H9 (cell line): ENCODE data around the gene DGLUCY. TPM values are rescaled to one million over a fixed set of nuclear protein-coding genes. Genes with fewer than 3 reads are reported as not detected.

Experiments
- DNase-seq: peaks from one replicate; pipeline ENCODE4 v3.0.0-alpha.2; 2017
- H2AFZ ChIP-seq: one replicate; pipeline ENCODE4 v1.6.1; 2013; ENCODE audit warnings: mild to moderate bottlenecking, low read length, control low read depth, moderate library complexity
- H2AK5ac ChIP-seq: 2 replicates; pipeline ENCODE4 v1.6.1; 2013; ENCODE audit warnings: low read length, control low read depth, mixed read lengths; ENCODE audit not compliant: insufficient read length
- H2BK120ac ChIP-seq: one replicate; pipeline ENCODE4 v1.6.1; 2013; ENCODE audit warnings: low read depth, mild to moderate bottlenecking, low read length, control low read depth, inconsistent platforms; ENCODE audit not compliant: poor library complexity, severe bottlenecking
- H2BK12ac ChIP-seq: 2 replicates; pipeline ENCODE4 v1.6.1; 2013; ENCODE audit warnings: low read length, control low read depth, mixed read lengths, low read depth; ENCODE audit not compliant: insufficient read length
- H2BK15ac ChIP-seq: 2 replicates; pipeline ENCODE4 v1.6.1; 2013; ENCODE audit warnings: low read depth, low read length, control low read depth
- H2BK20ac ChIP-seq: one replicate; pipeline ENCODE4 v1.6.1; 2013; ENCODE audit warnings: low read depth, mild to moderate bottlenecking, low read length, control low read depth, inconsistent platforms; ENCODE audit not compliant: poor library complexity, severe bottlenecking
- H2BK5ac ChIP-seq: 2 replicates; pipeline ENCODE4 v1.6.1; 2013; ENCODE audit warnings: low read length, control low read depth, mixed read lengths; ENCODE audit not compliant: insufficient read length
- H3K14ac ChIP-seq: 2 replicates; pipeline ENCODE4 v1.6.1; 2013; ENCODE audit warnings: low read length, control low read depth; ENCODE audit not compliant: insufficient read depth
- H3K18ac ChIP-seq: 2 replicates; pipeline ENCODE4 v1.6.1; 2013; ENCODE audit warnings: low read depth, mild to moderate bottlenecking, mixed read lengths, low read length, control low read depth; ENCODE audit not compliant: insufficient read length
- H3K23ac ChIP-seq: 2 replicates; pipeline ENCODE4 v1.6.1; 2013; ENCODE audit warnings: low read length, control low read depth, mixed read lengths, low read depth; ENCODE audit not compliant: insufficient read length
- H3K23me2 ChIP-seq: 2 replicates; pipeline ENCODE4 v1.6.1; 2013; ENCODE audit warnings: low read depth, mild to moderate bottlenecking, mixed read lengths, low read length, control low read depth; ENCODE audit not compliant: insufficient read length, poor library complexity, severe bottlenecking
- H3K27ac ChIP-seq: 2 replicates; pipeline ENCODE4 v1.5.1; 2013; ENCODE audit warnings: low read length, control low read depth, mixed read lengths, low read depth; ENCODE audit not compliant: insufficient read length
- H3K27me3 ChIP-seq: 2 replicates; pipeline ENCODE4 v1.6.1; 2013; ENCODE audit warnings: low read length, control low read depth, inconsistent platforms; ENCODE audit not compliant: insufficient read depth
- H3K4ac ChIP-seq: 2 replicates; pipeline ENCODE4 v1.6.1; 2013; ENCODE audit warnings: low read depth, mild to moderate bottlenecking, control low read depth, inconsistent platforms, low read length, moderate library complexity
- H3K4me1 ChIP-seq: 2 replicates; pipeline ENCODE4 v1.6.1; 2013; ENCODE audit warnings: low read length, control low read depth, inconsistent platforms; ENCODE audit not compliant: insufficient read depth
- H3K4me2 ChIP-seq: 2 replicates; pipeline ENCODE4 v1.6.1; 2013; ENCODE audit warnings: low read length, control low read depth, mixed read lengths; ENCODE audit not compliant: insufficient read length, insufficient read depth
- H3K56ac ChIP-seq: 2 replicates; pipeline ENCODE4 v1.6.1; 2013; ENCODE audit warnings: low read depth, mild to moderate bottlenecking, mixed read lengths, low read length, control low read depth; ENCODE audit not compliant: insufficient read length
- H3K79me1 ChIP-seq: 2 replicates; pipeline ENCODE4 v1.6.1; 2013; ENCODE audit warnings: low read depth, mild to moderate bottlenecking, moderate library complexity, low read length, control low read depth, inconsistent platforms; ENCODE audit not compliant: insufficient read depth, poor library complexity, severe bottlenecking
- H3K79me2 ChIP-seq: 2 replicates; pipeline ENCODE4 v1.6.1; 2013; ENCODE audit warnings: low read length, control low read depth, inconsistent platforms; ENCODE audit not compliant: insufficient read depth
- H3K9ac ChIP-seq: 2 replicates; pipeline ENCODE4 v1.6.1; 2013; ENCODE audit warnings: low read length, control low read depth, mixed read lengths; ENCODE audit not compliant: insufficient read length; ENCODE audit errors: extremely low read depth
- H3K9me3 ChIP-seq: one replicate; pipeline ENCODE4 v1.6.1; 2013; ENCODE audit warnings: low read depth, low read length, inconsistent platforms; ENCODE audit not compliant: control insufficient read depth
- H3T11ph ChIP-seq: one replicate; pipeline ENCODE4 v1.6.1; 2013; ENCODE audit warnings: mild to moderate bottlenecking, low read length, control low read depth, inconsistent platforms
- H4K20me1 ChIP-seq: one replicate; pipeline ENCODE4 v1.6.1; 2013; ENCODE audit not compliant: control insufficient read depth, insufficient read length, insufficient read depth
- H4K5ac ChIP-seq: 2 replicates; pipeline ENCODE4 v1.6.1; 2013; ENCODE audit warnings: low read depth, mild to moderate bottlenecking, mixed read lengths, low read length, control low read depth; ENCODE audit not compliant: insufficient read length
- H4K8ac ChIP-seq: replicated peaks from 2 replicates; pipeline ENCODE4 v1.6.1; 2013; ENCODE audit warnings: low read length, control low read depth, mixed read lengths, low read depth; ENCODE audit not compliant: insufficient read length
- H4K91ac ChIP-seq: 2 replicates; pipeline ENCODE4 v1.6.1; 2013; ENCODE audit warnings: low read depth, mild to moderate bottlenecking, moderate library complexity, mixed read lengths, low read length, control low read depth; ENCODE audit not compliant: insufficient read length
- H3K27ac Mint-ChIP-seq, 3 experiments: 2 replicates in 2 of 3; 3 replicates in 1 of 3; pipeline ENCODE4 v1.8.0; 2020 to 2021; ENCODE audit warnings: mixed read lengths in 3 of 3, mild to moderate bottlenecking in 1 of 3, moderate library complexity in 1 of 3
- H3K27me3 Mint-ChIP-seq: 2 replicates; pipeline ENCODE4 v1.8.0; 2021; ENCODE audit warnings: low read depth, mild to moderate bottlenecking, moderate library complexity, mixed read lengths
- H3K36me3 Mint-ChIP-seq, 3 experiments: 2 replicates in 2 of 3; 3 replicates in 1 of 3; pipeline ENCODE4 v1.8.0; 2020 to 2021; ENCODE audit warnings: low read depth in 3 of 3, mixed read lengths in 3 of 3; ENCODE audit not compliant: insufficient read depth in 1 of 3
- H3K4me1 Mint-ChIP-seq, 2 experiments: 2 replicates each; pipeline ENCODE4 v1.8.0; 2020; ENCODE audit warnings: mixed read lengths in 2 of 2
- H3K4me3 Mint-ChIP-seq, 2 experiments: 2 replicates in 1 of 2; 3 replicates in 1 of 2; pipeline ENCODE4 v1.8.0; 2020 to 2021; ENCODE audit warnings: mild to moderate bottlenecking in 2 of 2, mixed read lengths in 2 of 2, moderate library complexity in 1 of 2
- H3K9me3 Mint-ChIP-seq, 2 experiments: 2 replicates in 1 of 2; 3 replicates in 1 of 2; pipeline ENCODE4 v1.8.0; 2020; ENCODE audit warnings: mild to moderate bottlenecking in 2 of 2, mixed read lengths in 2 of 2, moderate library complexity in 1 of 2
- WGBS: extraction: QIAGEN DNeasy Blood & Tissue Kit; methylation state at CpG from one replicate; pipeline ENCODE4 v1.1.7; 2013; ENCODE audit warnings: missing lambda C conversion rate, low lambda C conversion rate, mixed read lengths; ENCODE audit not compliant: insufficient read length; ENCODE audit errors: extremely low coverage; 5-methylcytosine and 5-hydroxymethylcytosine counted together
- long read RNA-seq: library from polyadenylated mRNA; unstranded; transcript quantifications from one replicate; pipeline ENCODE4 v2.0.0, GENCODE V29; 2020
- total RNA-seq: library from RNA; stranded (reverse); gene quantifications from 2 replicates; pipeline ENCODE4 v1.2.1, GENCODE V29; 2021
- TF ChIP-seq, protein P1 (sequence below): fragments of 200-600 bp; sonication (generic); conservative IDR thresholded peaks from 3 replicates; pipeline ENCODE4 v1.8.0; 2021; ENCODE audit warnings: antibody characterized with exemption, mild to moderate bottlenecking

The DGLUCY gene, protein sequence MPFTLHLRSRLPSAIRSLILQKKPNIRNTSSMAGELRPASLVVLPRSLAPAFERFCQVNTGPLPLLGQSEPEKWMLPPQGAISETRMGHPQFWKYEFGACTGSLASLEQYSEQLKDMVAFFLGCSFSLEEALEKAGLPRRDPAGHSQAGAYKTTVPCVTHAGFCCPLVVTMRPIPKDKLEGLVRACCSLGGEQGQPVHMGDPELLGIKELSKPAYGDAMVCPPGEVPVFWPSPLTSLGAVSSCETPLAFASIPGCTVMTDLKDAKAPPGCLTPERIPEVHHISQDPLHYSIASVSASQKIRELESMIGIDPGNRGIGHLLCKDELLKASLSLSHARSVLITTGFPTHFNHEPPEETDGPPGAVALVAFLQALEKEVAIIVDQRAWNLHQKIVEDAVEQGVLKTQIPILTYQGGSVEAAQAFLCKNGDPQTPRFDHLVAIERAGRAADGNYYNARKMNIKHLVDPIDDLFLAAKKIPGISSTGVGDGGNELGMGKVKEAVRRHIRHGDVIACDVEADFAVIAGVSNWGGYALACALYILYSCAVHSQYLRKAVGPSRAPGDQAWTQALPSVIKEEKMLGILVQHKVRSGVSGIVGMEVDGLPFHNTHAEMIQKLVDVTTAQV
- total RNA-seq = 24.8 and 29.6 TPM in 2 replicates
- long read RNA-seq, transcript DGLUCY-204 (14 exons, 2,538 nt) = major isoform, 24 of 142 reads
- long read RNA-seq, transcript DGLUCY-201 (14 exons, 2,967 nt) = minor isoform, 6 of 142 reads
- long read RNA-seq, partial matches to known transcripts = 16 of 142 reads
- long read RNA-seq, other reads (novel, unspliced or antisense) = 93 of 142 reads

DNA sequence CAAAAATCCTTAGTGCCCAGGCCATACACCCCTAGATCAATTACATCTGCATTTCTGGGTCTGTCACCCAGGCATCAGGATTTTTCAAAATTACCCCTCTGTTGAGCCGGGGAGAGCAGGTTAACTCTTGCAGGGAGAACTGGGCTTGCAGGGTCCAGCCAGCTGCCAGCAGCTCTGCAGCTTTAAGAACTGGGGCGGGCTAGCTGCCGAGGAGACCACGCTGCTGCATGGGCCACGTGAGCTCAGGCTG is at the start of gene DGLUCY:
DGLUCY (plus strand) TSS at position 245 of the 250 bp plus-strand sequence. CDS start 46,222 bp downstream, outside the sequence.
- H3K36me3 Mint-ChIP-seq = peaks cover 11 to 23% (median 12%) of the 10 kb centered on the region in 3 experiments
- peak within 1 kb of the TSS; percentile 82 for H3K27ac ChIP-seq
- peak within 1 kb of the TSS; percentile 5; the same call in 1 of the 2 replicates for H2BK15ac ChIP-seq
- TF ChIP-seq, protein P1, sequence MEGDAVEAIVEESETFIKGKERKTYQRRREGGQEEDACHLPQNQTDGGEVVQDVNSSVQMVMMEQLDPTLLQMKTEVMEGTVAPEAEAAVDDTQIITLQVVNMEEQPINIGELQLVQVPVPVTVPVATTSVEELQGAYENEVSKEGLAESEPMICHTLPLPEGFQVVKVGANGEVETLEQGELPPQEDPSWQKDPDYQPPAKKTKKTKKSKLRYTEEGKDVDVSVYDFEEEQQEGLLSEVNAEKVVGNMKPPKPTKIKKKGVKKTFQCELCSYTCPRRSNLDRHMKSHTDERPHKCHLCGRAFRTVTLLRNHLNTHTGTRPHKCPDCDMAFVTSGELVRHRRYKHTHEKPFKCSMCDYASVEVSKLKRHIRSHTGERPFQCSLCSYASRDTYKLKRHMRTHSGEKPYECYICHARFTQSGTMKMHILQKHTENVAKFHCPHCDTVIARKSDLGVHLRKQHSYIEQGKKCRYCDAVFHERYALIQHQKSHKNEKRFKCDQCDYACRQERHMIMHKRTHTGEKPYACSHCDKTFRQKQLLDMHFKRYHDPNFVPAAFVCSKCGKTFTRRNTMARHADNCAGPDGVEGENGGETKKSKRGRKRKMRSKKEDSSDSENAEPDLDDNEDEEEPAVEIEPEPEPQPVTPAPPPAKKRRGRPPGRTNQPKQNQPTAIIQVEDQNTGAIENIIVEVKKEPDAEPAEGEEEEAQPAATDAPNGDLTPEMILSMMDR = no peak
- H3K79me1 ChIP-seq = no peaks in the 10 kb centered on the region
- no peak within 1 kb of the TSS for H3K23ac ChIP-seq
- peak within 1 kb of the TSS; percentile 97 to 99 (median 99) for H3K27ac Mint-ChIP-seq
- no peaks in the 10 kb centered on the region for H4K20me1 ChIP-seq
- peaks cover 51 to 62% of the 10 kb centered on the region in 2 experiments for H3K4me1 Mint-ChIP-seq
- no peaks in the 10 kb centered on the region for H3K79me2 ChIP-seq
- H3K4me1 ChIP-seq = peaks cover 14% of the 10 kb centered on the region
- H3K18ac ChIP-seq = peak within 1 kb of the TSS; percentile 93
- peaks cover 9% of the 10 kb centered on the region for H3K23me2 ChIP-seq
- no peak within 1 kb of the TSS for H4K91ac ChIP-seq
- peak within 1 kb of the TSS; percentile 62 for H3K4me2 ChIP-seq
- H2AFZ ChIP-seq = no peak within 1 kb of the TSS
- H3K27me3 ChIP-seq = no peaks in the 10 kb centered on the region
- peak within 1 kb of the TSS; percentile 46 for H4K8ac ChIP-seq
- H3K4me3 Mint-ChIP-seq = peak within 1 kb of the TSS; percentile 66 to 75
- H3T11ph ChIP-seq = no peak within 1 kb of the TSS
- H2BK5ac ChIP-seq = peak within 1 kb of the TSS; percentile 62
- H3K9me3 ChIP-seq = no peaks in the 10 kb centered on the region
- H3K9ac ChIP-seq = peak within 1 kb of the TSS; percentile 65
- H2AK5ac ChIP-seq = peak within 1 kb of the TSS; percentile 15
- no peak within 1 kb of the TSS for H2BK20ac ChIP-seq
- WGBS = no CpG with 5 or more reads among the region's 5 CpGs
- H3K14ac ChIP-seq = peak within 1 kb of the TSS; percentile 95
- H2BK12ac ChIP-seq = peak within 1 kb of the TSS; percentile 68
- H3K27me3 Mint-ChIP-seq = no peaks in the 10 kb centered on the region
- peak within 1 kb of the TSS; percentile 22 for H4K5ac ChIP-seq
- H3K56ac ChIP-seq = no peak within 1 kb of the TSS
- peak within 1 kb of the TSS; percentile 81 for H3K4ac ChIP-seq
- no peak within 1 kb of the TSS for H2BK120ac ChIP-seq
- peaks cover 6 to 9% of the 10 kb centered on the region in 2 experiments; a peak in 3 of 5 replicates for H3K9me3 Mint-ChIP-seq
- no peak for DNase-seq
